ENCODE results near the gene TEX44. TPM values are rescaled to one million over a fixed set of nuclear protein-coding genes. Genes with fewer than 3 reads are reported as not detected.
A peak's percentile ranks its signal among the peaks of the same experiment; 100 is the strongest.

The TEX44 gene
- total and polyA plus RNA-seq, 9 of the 15 experiments (the other 6 are each of a cell fraction or from before 2014, with no cell fraction given) = not detected

GRCh38 chr2:231612456-231613330, 20.0 kb downstream of the TEX44 start (continued):
- peak in 1 of 3 experiments; percentile 43 for TF ChIP-seq YY1 (IDR thresholded peaks at IDR 0.05; ENCODE audit: borderline replicate concordance in 1 of 3, control insufficient read depth in 1 of 3, extremely low read depth in 1 of 3, insufficient read depth in 3 of 3, insufficient read length in 1 of 3, insufficient replicate concordance in 2 of 3, low read depth in 1 of 3, low read length in 2 of 3)
- TF ChIP-seq NR4A1 (CRISPR knock-in tag; IDR thresholded peaks at IDR 0.05) = no peak
- TF ChIP-seq NR4A1 (tag; IDR thresholded peaks at IDR 0.05) = no peak
- no peak for TF ChIP-seq HDAC3 (IDR thresholded peaks at IDR 0.05; ENCODE audit: borderline replicate concordance, partially characterized antibody)
- no peak for TF ChIP-seq SMARCE1 (IDR thresholded peaks at IDR 0.05)
- TF ChIP-seq NCOA6 (IDR thresholded peaks at IDR 0.05) = no peak
- TF ChIP-seq MAFF (IDR thresholded peaks at IDR 0.05; ENCODE audit: low read length) = no peak
- peak; percentile 41 for TF ChIP-seq CHD4 (IDR thresholded peaks at IDR 0.05; ENCODE audit: insufficient read depth, insufficient replicate concordance, low read depth, low read length, poor library complexity, severe bottlenecking)
- 0 out of 2 replicates have a peak, but pooled peaks have one; percentile 56 for TF ChIP-seq ZBTB33 (CRISPR knock-in tag; IDR thresholded peaks at IDR 0.05)
- no peak for TF ChIP-seq KDM4B (IDR thresholded peaks at IDR 0.05; ENCODE audit: borderline replicate concordance in 2 of 2, low read depth in 1 of 2)
- no peak for TF ChIP-seq MEIS2 (IDR thresholded peaks at IDR 0.05; ENCODE audit: partially characterized antibody)
- TF ChIP-seq ZFP30 (CRISPR knock-in tag; IDR thresholded peaks at IDR 0.05; ENCODE audit: borderline replicate concordance) = no peak
- no peak for TF ChIP-seq SOX6 (IDR thresholded peaks at IDR 0.05)
- no peak for TF ChIP-seq MTA3 (IDR thresholded peaks at IDR 0.05; ENCODE audit: borderline replicate concordance)
- no peak for TF ChIP-seq FOXO4 (CRISPR knock-in tag; IDR thresholded peaks at IDR 0.05)
- no peak for TF ChIP-seq NFIX (CRISPR knock-in tag; IDR thresholded peaks at IDR 0.05; ENCODE audit: low read depth)
- TF ChIP-seq ZNF146 (CRISPR knock-in tag; IDR thresholded peaks at IDR 0.05; ENCODE audit: unreplicated experiment) = no peak
- TF ChIP-seq SPI1 (IDR thresholded peaks at IDR 0.05; ENCODE audit: borderline replicate concordance, low read depth, low read length) = no peak
- no peak for TF ChIP-seq ZNF511 (CRISPR knock-in tag; IDR thresholded peaks at IDR 0.05)
- TF ChIP-seq SRF (CRISPR knock-in tag; IDR thresholded peaks at IDR 0.05) = no peak
- no peak for TF ChIP-seq RNF2 (IDR thresholded peaks at IDR 0.05)
- TF ChIP-seq ZNF431 (CRISPR knock-in tag; IDR thresholded peaks at IDR 0.05) = no peak
